ENCODE results near the gene MTOR.

The MTOR gene

GRCh38 chr1:11151114-11151513 is 111.2 kb downstream of the MTOR start:
- DNase-seq (ENCODE audit: low spot score), result no peak

- no peak for DNase-seq (ENCODE audit: low spot score)
These were observed 112.0 kb downstream of the MTOR start for GRCh38 chr1:11150326-11150725.

GRCh38 chr1:11147197-11147770 is 115.1 kb downstream of the MTOR start:
- no peak for DNase-seq (ENCODE audit: low spot score)

- DNase-seq (ENCODE audit: low spot score), result no peak
These were observed 116.6 kb downstream of the MTOR start for GRCh38 chr1:11145741-11146140.

GRCh38 chr1:11144570-11145256 is 117.6 kb downstream of the MTOR start:
- no peak for DNase-seq (ENCODE audit: low spot score)

GRCh38 chr1:11143907-11144306 is 118.4 kb downstream of the MTOR start:
- DNase-seq (ENCODE audit: low spot score), result no peak

- DNase-seq (ENCODE audit: low spot score), result no peak
These were observed 119.0 kb downstream of the MTOR start for GRCh38 chr1:11143401-11143800.

GRCh38 chr1:11142618-11143391 is 119.5 kb downstream of the MTOR start:
- DNase-seq (ENCODE audit: low spot score), result no peak

GRCh38 chr1:11138952-11139351 is 123.4 kb downstream of the MTOR start:
- no peak for DNase-seq (ENCODE audit: low spot score)

- no peak for DNase-seq (ENCODE audit: low spot score)
These were observed 124.3 kb downstream of the MTOR start for GRCh38 chr1:11138029-11138428.

- no peak for DNase-seq (ENCODE audit: low spot score)
These were observed 127.5 kb downstream of the MTOR start for GRCh38 chr1:11134898-11135266.

- DNase-seq (ENCODE audit: low spot score), result no peak
These were observed 128.0 kb downstream of the MTOR start for GRCh38 chr1:11134251-11134897.

GRCh38 chr1:11132563-11133293 is 129.6 kb downstream of the MTOR start:
- no peak for DNase-seq (ENCODE audit: low spot score)

GRCh38 chr1:11131816-11132215 is 130.5 kb downstream of the MTOR start:
- no peak for DNase-seq (ENCODE audit: low spot score)

- no peak for DNase-seq (ENCODE audit: low spot score)
These were observed 131.9 kb downstream of the MTOR start for GRCh38 chr1:11130406-11130805.

- DNase-seq (ENCODE audit: low spot score), result no peak
These were observed 132.5 kb downstream of the MTOR start for GRCh38 chr1:11129649-11130390.

- DNase-seq (ENCODE audit: low spot score), result no peak
These were observed 135.8 kb downstream of the MTOR start for GRCh38 chr1:11126569-11126968.

GRCh38 chr1:11125931-11126330 is 136.4 kb downstream of the MTOR start:
- DNase-seq (ENCODE audit: low spot score), result no peak

GRCh38 chr1:11124965-11125364 is 137.4 kb downstream of the MTOR start:
- DNase-seq (ENCODE audit: low spot score), result no peak

GRCh38 chr1:11116318-11116717 is 146.0 kb downstream of the MTOR start:
- DNase-seq (ENCODE audit: low spot score), result no peak

- DNase-seq (ENCODE audit: low spot score), result no peak
These were observed 147.4 kb downstream of the MTOR start for GRCh38 chr1:11114966-11115365.

Measured in SK-N-DZ (cell line).